ENCODE data around the gene NTMT1. TPM values are rescaled to one million over a fixed set of nuclear protein-coding genes. Genes with fewer than 3 reads are reported as not detected.

The NTMT1 gene
- total RNA-seq, 1 donor from 2014 or later = 55.1 TPM

DNA sequence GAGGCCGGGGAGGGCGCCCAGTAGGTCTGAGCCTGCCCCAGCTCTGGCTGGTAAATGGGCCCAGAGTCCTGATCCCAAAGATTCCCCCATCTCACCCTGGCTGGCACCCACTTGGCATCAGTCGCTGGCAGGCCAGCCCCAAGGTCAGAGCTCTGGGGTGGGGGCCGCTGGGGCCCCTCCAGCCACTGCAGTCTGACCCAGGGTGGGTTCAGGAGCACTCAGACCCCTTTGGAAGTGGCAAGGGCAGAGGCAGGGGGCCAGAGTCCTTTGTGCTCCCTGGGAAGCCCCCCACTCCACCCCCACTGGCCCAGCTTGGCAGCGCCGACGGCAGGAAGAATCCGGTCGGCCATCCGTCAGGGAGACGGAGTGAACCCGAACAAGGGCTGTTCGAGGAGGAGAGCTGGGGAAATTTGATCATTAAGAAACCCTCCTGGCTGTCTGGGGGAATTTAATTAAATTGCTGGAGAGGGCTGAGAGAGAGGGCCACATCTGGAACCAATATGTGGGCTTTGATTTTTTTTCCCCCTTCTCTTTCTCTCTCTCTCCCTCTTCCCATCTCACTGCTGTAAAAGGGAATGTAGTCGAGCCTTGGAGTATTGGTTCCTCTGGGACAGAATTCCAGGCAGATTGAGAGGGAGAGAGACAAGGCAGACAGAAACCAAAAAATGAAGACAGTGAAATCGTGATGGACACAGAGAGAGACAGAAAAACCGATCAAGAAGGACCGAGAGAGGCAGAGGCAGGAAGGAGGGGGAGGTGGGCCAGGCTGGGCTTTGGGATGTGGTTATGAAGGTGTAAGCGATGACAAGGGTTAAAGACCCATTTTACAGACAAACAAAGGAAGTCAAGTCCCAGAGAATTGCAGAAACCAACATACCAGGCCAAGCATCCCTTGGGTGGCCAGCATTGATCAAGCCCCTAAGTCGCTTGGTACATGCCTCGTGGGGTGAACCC, 24.0 kb downstream of the NTMT1 start:
- peaks cover 19% of the 10 kb centered on the region for H3K27me3 Mint-ChIP-seq (ENCODE audit: low read depth, unreplicated experiment)
- no peaks in the 10 kb centered on the region for H3K9me3 Mint-ChIP-seq (ENCODE audit: unreplicated experiment)
- Histone ChIP-seq H4K20me1 (ENCODE audit: insufficient read depth, low read length) (no peaks in the 10 kb centered on the region), H3K27me3 (ENCODE audit: insufficient read depth, low read length) (peaks cover 11% of the 10 kb centered on the region), H3K9me3 (ENCODE audit: insufficient read depth, low read depth, low read length) (peaks cover 2% of the 10 kb centered on the region), H3K4me3 (ENCODE audit: insufficient read depth, low read depth, low read length) (no peak overlapping the region), H3K4me2 (ENCODE audit: low read length) (no peak overlapping the region), H2AFZ (ENCODE audit: low read depth, low read length) (no peak overlapping the region), H3K36me3 (ENCODE audit: insufficient read depth, low read length) (no peaks in the 10 kb centered on the region), H3K9ac (ENCODE audit: low read length) (no peak overlapping the region), H3K4me1 (ENCODE audit: insufficient read depth, low read length) (no peaks in the 10 kb centered on the region), H3K79me2 (ENCODE audit: insufficient read depth, low read length) (no peaks in the 10 kb centered on the region), H3K27ac (ENCODE audit: low read depth, low read length) (no peak overlapping the region)
- no peak for FAIRE-seq
- peaks cover 2% of the 10 kb centered on the region for H3K36me3 Mint-ChIP-seq (ENCODE audit: low read depth, unreplicated experiment)
- no peaks in the 10 kb centered on the region for H3K4me1 Mint-ChIP-seq (ENCODE audit: low read depth, unreplicated experiment)
- no peak overlapping the region for H3K27ac Mint-ChIP-seq (ENCODE audit: unreplicated experiment)
- H3K4me3 Mint-ChIP-seq (ENCODE audit: unreplicated experiment) = no peak overlapping the region
- DNase-seq (ENCODE audit: low read depth) = no peak
- TF ChIP-seq EZH2 (IDR thresholded peaks at IDR 0.05; ENCODE audit: insufficient read depth, low read length) = no peak
- TF ChIP-seq, protein P1, sequence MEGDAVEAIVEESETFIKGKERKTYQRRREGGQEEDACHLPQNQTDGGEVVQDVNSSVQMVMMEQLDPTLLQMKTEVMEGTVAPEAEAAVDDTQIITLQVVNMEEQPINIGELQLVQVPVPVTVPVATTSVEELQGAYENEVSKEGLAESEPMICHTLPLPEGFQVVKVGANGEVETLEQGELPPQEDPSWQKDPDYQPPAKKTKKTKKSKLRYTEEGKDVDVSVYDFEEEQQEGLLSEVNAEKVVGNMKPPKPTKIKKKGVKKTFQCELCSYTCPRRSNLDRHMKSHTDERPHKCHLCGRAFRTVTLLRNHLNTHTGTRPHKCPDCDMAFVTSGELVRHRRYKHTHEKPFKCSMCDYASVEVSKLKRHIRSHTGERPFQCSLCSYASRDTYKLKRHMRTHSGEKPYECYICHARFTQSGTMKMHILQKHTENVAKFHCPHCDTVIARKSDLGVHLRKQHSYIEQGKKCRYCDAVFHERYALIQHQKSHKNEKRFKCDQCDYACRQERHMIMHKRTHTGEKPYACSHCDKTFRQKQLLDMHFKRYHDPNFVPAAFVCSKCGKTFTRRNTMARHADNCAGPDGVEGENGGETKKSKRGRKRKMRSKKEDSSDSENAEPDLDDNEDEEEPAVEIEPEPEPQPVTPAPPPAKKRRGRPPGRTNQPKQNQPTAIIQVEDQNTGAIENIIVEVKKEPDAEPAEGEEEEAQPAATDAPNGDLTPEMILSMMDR (IDR thresholded peaks at IDR 0.05; ENCODE audit: insufficient read depth, low read depth, low read length) = no peak

DNA sequence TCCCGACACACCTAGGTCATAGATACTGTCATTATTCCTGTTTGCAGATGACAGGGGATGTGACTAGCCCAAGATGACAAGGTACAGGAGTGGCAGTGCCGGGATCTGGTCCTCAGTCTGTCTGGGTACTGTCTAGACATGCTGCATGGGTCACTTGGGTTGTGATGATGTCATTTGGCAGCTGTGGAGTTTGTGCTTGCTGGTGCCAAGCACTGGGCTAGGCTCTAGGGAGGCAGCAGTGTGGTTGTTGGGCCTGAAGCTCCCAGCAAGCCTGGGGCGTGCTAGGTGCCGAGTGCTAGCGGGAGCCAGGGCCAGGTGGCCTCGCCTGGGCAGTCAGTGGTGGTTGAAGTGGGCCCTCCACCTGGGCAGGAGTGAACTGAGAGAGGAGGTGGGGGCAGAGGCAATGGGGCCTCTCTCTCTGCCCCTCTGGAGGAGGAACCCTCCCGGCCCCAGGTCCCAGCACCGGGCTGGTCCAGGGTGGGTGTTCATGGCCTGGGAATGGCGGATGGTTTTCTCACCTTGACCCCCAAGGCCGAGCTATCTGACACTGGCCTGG, 24.8 kb downstream of the NTMT1 start:
- Histone ChIP-seq H3K4me1 (ENCODE audit: insufficient read depth, low read length) (no peaks in the 10 kb centered on the region), H3K27ac (ENCODE audit: low read depth, low read length) (no peak overlapping the region), H3K4me2 (ENCODE audit: low read length) (no peak overlapping the region), H3K27me3 (ENCODE audit: insufficient read depth, low read length) (peaks cover 18% of the 10 kb centered on the region), H3K9me3 (ENCODE audit: insufficient read depth, low read depth, low read length) (peaks cover 2% of the 10 kb centered on the region), H2AFZ (ENCODE audit: low read depth, low read length) (no peak overlapping the region), H3K4me3 (ENCODE audit: insufficient read depth, low read depth, low read length) (no peak overlapping the region), H3K9ac (ENCODE audit: low read length) (no peak overlapping the region), H3K36me3 (ENCODE audit: insufficient read depth, low read length) (no peaks in the 10 kb centered on the region), H4K20me1 (ENCODE audit: insufficient read depth, low read length) (no peaks in the 10 kb centered on the region), H3K79me2 (ENCODE audit: insufficient read depth, low read length) (no peaks in the 10 kb centered on the region)
- no peaks in the 10 kb centered on the region for H3K4me1 Mint-ChIP-seq (ENCODE audit: low read depth, unreplicated experiment)
- peaks cover 2% of the 10 kb centered on the region for H3K36me3 Mint-ChIP-seq (ENCODE audit: low read depth, unreplicated experiment)
- TF ChIP-seq EZH2 (IDR thresholded peaks at IDR 0.05; ENCODE audit: insufficient read depth, low read length) = no peak
- TF ChIP-seq, protein P1 (IDR thresholded peaks at IDR 0.05; ENCODE audit: insufficient read depth, low read depth, low read length) = no peak
- no peak for FAIRE-seq
- no peak overlapping the region for H3K4me3 Mint-ChIP-seq (ENCODE audit: unreplicated experiment)
- H3K9me3 Mint-ChIP-seq (ENCODE audit: unreplicated experiment) = no peaks in the 10 kb centered on the region
- H3K27ac Mint-ChIP-seq (ENCODE audit: unreplicated experiment) = no peak overlapping the region
- peaks cover 20% of the 10 kb centered on the region for H3K27me3 Mint-ChIP-seq (ENCODE audit: low read depth, unreplicated experiment)
- DNase-seq (ENCODE audit: low read depth) = no peak
